GM23338 (cell line): Measurements from ENCODE around the gene NWD2. TPM values are rescaled to one million over a fixed set of nuclear protein-coding genes. Genes with fewer than 3 reads are reported as not detected.

Experiments used
- ATAC-seq: fragments of 200-7000 bp; cut with Tn5 transposase; 3 replicates; pipeline ENCODE4 v1.9.1; 2020
- DNase-seq: peaks from one replicate; pipeline ENCODE4 v3.0.0-alpha.2; 2015; ENCODE audit warnings: low spot score
- H2AFZ ChIP-seq: fragments of 200-600 bp; sonication (generic); 2 replicates; pipeline ENCODE4 v1.8.0; 2016; ENCODE audit warnings: antibody characterized with exemption, mild to moderate bottlenecking, moderate library complexity
- H3F3A ChIP-seq: fragments of 200-600 bp; sonication (generic); replicated peaks from 2 replicates; pipeline ENCODE4 v1.8.0; 2017; ENCODE audit warnings: antibody characterized with exemption, mixed run types, low read depth
- H3K27ac ChIP-seq: fragments of 200-600 bp; sonication (generic); 2 replicates; pipeline ENCODE4 v1.6.1; 2016; ENCODE audit warnings: low read depth
- H3K27me3 ChIP-seq: fragments of 200-600 bp; sonication (generic); 2 replicates; pipeline ENCODE4 v1.8.0; 2016; ENCODE audit warnings: mild to moderate bottlenecking, mixed run types, moderate library complexity; ENCODE audit not compliant: insufficient read depth
- H3K36me3 ChIP-seq: fragments of 200-600 bp; sonication (generic); 2 replicates; pipeline ENCODE4 v1.8.0; 2016; ENCODE audit warnings: mild to moderate bottlenecking; ENCODE audit not compliant: insufficient read depth
- H3K4me1 ChIP-seq: fragments of 200-600 bp; sonication (generic); 2 replicates; pipeline ENCODE4 v1.8.0; 2016; ENCODE audit warnings: mild to moderate bottlenecking, moderate library complexity; ENCODE audit not compliant: insufficient read depth
- H3K4me2 ChIP-seq: fragments of 200-600 bp; sonication (generic); 2 replicates; pipeline ENCODE4 v1.7.1; 2017; ENCODE audit warnings: mixed run types
- H3K4me3 ChIP-seq: fragments of 200-600 bp; sonication (generic); 2 replicates; pipeline ENCODE4 v1.6.1; 2016; ENCODE audit warnings: mixed run types
- H3K79me2 ChIP-seq: fragments of 200-600 bp; sonication (generic); replicated peaks from 2 replicates; pipeline ENCODE4 v1.8.0; 2017; ENCODE audit warnings: mild to moderate bottlenecking; ENCODE audit not compliant: insufficient read depth
- H3K9me2 ChIP-seq: fragments of 200-600 bp; sonication (generic); 2 replicates; pipeline ENCODE4 v1.8.0; 2017; ENCODE audit not compliant: insufficient read depth
- H4K20me1 ChIP-seq: fragments of 200-600 bp; sonication (generic); replicated peaks from 2 replicates; pipeline ENCODE4 v1.8.0; 2017; ENCODE audit warnings: mild to moderate bottlenecking; ENCODE audit not compliant: insufficient read depth
- H3K27ac Mint-ChIP-seq: 2 replicates; pipeline ENCODE4 v1.8.0; 2020; ENCODE audit warnings: inconsistent platforms, mild to moderate bottlenecking, moderate library complexity, mixed read lengths
- H3K27me3 Mint-ChIP-seq: 3 replicates; pipeline ENCODE4 v1.8.0; 2022; ENCODE audit warnings: low read depth, mild to moderate bottlenecking, moderate library complexity, mixed read lengths, inconsistent platforms; ENCODE audit not compliant: insufficient read depth, poor library complexity
- H3K36me3 Mint-ChIP-seq: 3 replicates; pipeline ENCODE4 v1.8.0; 2021; ENCODE audit warnings: low read depth, mild to moderate bottlenecking, inconsistent platforms, moderate library complexity, mixed read lengths
- H3K4me1 Mint-ChIP-seq: 3 replicates; pipeline ENCODE4 v1.8.0; 2020; ENCODE audit warnings: mild to moderate bottlenecking, inconsistent platforms, mixed read lengths
- H3K4me3 Mint-ChIP-seq: 3 replicates; pipeline ENCODE4 v1.8.0; 2021; ENCODE audit warnings: moderate library complexity, mild to moderate bottlenecking, inconsistent platforms, mixed read lengths
- H3K9me3 Mint-ChIP-seq: 3 replicates; pipeline ENCODE4 v1.8.0; 2020; ENCODE audit warnings: moderate library complexity, mild to moderate bottlenecking, inconsistent platforms, mixed read lengths
- EZH2 ChIP-seq: fragments of 200-600 bp; sonication (generic); IDR thresholded peaks from one replicate; pipeline ENCODE4 v1.8.0; 2017; ENCODE audit warnings: antibody characterized with exemption, mild to moderate bottlenecking, low read depth; ENCODE audit not compliant: unreplicated experiment
- EZH2phosphoT487 ChIP-seq: fragments of 200-600 bp; sonication (generic); IDR thresholded peaks from one replicate; pipeline ENCODE4 v1.8.1; 2018; ENCODE audit warnings: antibody characterized with exemption; ENCODE audit not compliant: unreplicated experiment
- POLR2AphosphoS5 ChIP-seq: IDR thresholded peaks from 2 replicates; pipeline ENCODE4 v1.6.1; 2016; ENCODE audit warnings: antibody characterized with exemption, low read depth
- STAT1 ChIP-seq: IDR thresholded peaks from one replicate; pipeline ENCODE4 v1.6.1; 2016; ENCODE audit warnings: antibody characterized with exemption; ENCODE audit not compliant: unreplicated experiment
- polyA plus RNA-seq: library from polyadenylated mRNA; unstranded; fragments of >200 nt; fragmentation: Nextera tagmentation; extraction: Ambion mirVana; gene quantifications from 2 replicates; pipeline ENCODE4 v1.2.1, GENCODE V29; 2016
- total RNA-seq: library from RNA; depleted of rRNA; stranded (reverse); fragments of >200 nt; shearing (Covaris generic); gene quantifications from 2 replicates; pipeline ENCODE4 v1.2.3, GENCODE V29; 2014
- TF ChIP-seq, protein P1 (sequence below): IDR thresholded peaks from one replicate; pipeline ENCODE4 v1.6.1; 2018; ENCODE audit warnings: antibody characterized with exemption; ENCODE audit not compliant: unreplicated experiment
- TF ChIP-seq, protein P2 (sequence below), 2 experiments: fragments of 200-600 bp in 1 of 2; sonication (generic) in 1 of 2; conservative IDR thresholded peaks; 2 replicates each; pipeline versions ENCODE4 v1.5.1 to v1.6.1; 2016 to 2017; ENCODE audit warnings: antibody characterized with exemption in 2 of 2, low read depth in 2 of 2, mild to moderate bottlenecking in 2 of 2, moderate library complexity in 1 of 2

Gene NWD2
- total and polyA plus RNA-seq, 2 experiments from 2014 or later, result 0.07 TPM; not detected in 1

DNA sequence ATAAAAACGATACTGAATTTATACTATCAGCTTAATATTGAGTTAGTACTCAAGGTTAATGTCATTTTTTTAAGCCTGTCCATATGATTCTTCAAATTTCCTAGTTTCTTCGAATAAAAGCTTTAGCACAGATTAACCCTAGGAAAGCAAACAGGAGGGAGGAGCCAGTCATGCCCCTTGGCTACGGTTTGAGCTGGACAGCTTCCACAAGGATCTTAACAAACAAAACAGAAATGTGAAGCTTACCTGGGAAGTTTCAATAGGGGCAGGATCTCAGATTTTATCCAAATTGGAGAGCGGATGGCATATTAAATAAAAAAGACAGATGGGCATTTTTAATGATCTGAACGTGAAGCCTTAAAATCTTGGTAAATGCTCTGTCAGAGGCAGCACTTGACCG is 2.3 kb downstream of the NWD2 start (continued):
- TF ChIP-seq, protein P1, sequence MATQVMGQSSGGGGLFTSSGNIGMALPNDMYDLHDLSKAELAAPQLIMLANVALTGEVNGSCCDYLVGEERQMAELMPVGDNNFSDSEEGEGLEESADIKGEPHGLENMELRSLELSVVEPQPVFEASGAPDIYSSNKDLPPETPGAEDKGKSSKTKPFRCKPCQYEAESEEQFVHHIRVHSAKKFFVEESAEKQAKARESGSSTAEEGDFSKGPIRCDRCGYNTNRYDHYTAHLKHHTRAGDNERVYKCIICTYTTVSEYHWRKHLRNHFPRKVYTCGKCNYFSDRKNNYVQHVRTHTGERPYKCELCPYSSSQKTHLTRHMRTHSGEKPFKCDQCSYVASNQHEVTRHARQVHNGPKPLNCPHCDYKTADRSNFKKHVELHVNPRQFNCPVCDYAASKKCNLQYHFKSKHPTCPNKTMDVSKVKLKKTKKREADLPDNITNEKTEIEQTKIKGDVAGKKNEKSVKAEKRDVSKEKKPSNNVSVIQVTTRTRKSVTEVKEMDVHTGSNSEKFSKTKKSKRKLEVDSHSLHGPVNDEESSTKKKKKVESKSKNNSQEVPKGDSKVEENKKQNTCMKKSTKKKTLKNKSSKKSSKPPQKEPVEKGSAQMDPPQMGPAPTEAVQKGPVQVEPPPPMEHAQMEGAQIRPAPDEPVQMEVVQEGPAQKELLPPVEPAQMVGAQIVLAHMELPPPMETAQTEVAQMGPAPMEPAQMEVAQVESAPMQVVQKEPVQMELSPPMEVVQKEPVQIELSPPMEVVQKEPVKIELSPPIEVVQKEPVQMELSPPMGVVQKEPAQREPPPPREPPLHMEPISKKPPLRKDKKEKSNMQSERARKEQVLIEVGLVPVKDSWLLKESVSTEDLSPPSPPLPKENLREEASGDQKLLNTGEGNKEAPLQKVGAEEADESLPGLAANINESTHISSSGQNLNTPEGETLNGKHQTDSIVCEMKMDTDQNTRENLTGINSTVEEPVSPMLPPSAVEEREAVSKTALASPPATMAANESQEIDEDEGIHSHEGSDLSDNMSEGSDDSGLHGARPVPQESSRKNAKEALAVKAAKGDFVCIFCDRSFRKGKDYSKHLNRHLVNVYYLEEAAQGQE, result no peak
- no peak for TF ChIP-seq EZH2

DNA sequence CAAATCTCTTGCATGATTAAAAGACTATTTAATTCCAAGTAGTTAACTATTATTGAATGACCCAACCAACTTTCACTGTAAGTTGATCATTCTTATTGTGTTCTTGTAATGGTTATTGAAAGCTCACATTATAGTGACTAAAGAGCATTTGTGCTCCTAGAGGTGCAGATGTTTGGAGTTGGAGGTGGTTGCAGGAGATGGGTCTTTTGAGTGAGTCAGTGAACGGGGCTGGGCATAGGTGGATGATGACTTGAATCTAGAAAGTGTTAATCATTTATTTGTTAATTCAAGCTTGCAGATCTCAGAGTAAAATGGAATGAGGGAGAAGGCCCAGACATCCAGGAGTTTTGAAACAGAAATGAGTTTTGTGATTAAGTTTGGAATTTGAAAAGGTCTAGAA is 13.7 kb downstream of the NWD2 start:
- Mint-ChIP-seq H3K27ac (no peak overlapping the region; the same call in 1 of the 2 replicates), H3K27me3 (no peaks in the 10 kb centered on the region), H3K4me3 (no peak overlapping the region), H3K9me3 (no peaks in the 10 kb centered on the region), H3K36me3 (no peaks in the 10 kb centered on the region), H3K4me1 (no peaks in the 10 kb centered on the region)
- no peak overlapping the region for H3K4me3 ChIP-seq
- no peaks in the 10 kb centered on the region for H3K27me3 ChIP-seq
- DNase-seq, result no peak
- TF ChIP-seq STAT1, result no peak
- TF ChIP-seq, protein P1, result no peak
- H3K4me1 ChIP-seq, result no peaks in the 10 kb centered on the region
- no peak overlapping the region for H2AFZ ChIP-seq
- ATAC-seq, result no peak
- H3F3A ChIP-seq, result no peaks in the 10 kb centered on the region
- peaks cover 10% of the 10 kb centered on the region; the same call in 1 of the 2 replicates for H3K9me2 ChIP-seq
- no peaks in the 10 kb centered on the region for H3K36me3 ChIP-seq
- H3K4me2 ChIP-seq, result no peak overlapping the region
- H3K27ac ChIP-seq, result no peak overlapping the region
- no peaks in the 10 kb centered on the region for H4K20me1 ChIP-seq
- no peaks in the 10 kb centered on the region for H3K79me2 ChIP-seq

DNA sequence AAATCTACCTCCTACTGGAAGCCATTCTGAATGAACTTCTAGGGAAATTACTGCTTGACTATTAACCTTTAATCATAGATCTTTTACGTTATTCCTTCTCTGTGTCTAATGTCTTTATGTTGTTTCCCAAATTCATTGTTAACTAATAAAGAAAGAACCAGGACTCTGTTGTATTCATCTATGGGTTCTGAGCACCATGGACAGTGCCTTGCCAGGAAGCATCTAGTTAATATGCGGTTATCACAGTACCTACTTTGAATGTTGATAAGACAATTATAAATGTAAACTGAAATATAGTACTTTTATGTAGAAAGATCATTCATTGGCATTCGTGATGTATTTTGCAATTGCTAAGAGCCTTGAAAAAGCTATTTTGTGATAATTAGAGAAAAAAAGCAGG is 23.8 kb downstream of the NWD2 start:
- H3K27me3 Mint-ChIP-seq, result peaks cover 1% of the 10 kb centered on the region
- Histone ChIP-seq H3K27me3 (no peaks in the 10 kb centered on the region), H3K4me1 (no peaks in the 10 kb centered on the region), H3F3A (no peaks in the 10 kb centered on the region), H3K27ac (no peak overlapping the region), H2AFZ (no peak overlapping the region), H3K36me3 (no peaks in the 10 kb centered on the region), H3K9me2 (no peaks in the 10 kb centered on the region), H3K79me2 (no peaks in the 10 kb centered on the region), H3K4me2 (no peak overlapping the region), H4K20me1 (no peaks in the 10 kb centered on the region), H3K4me3 (no peak overlapping the region)
- no peaks in the 10 kb centered on the region for H3K36me3 Mint-ChIP-seq
- no peak overlapping the region for H3K27ac Mint-ChIP-seq
- TF ChIP-seq POLR2AphosphoS5 (no peak), EZH2phosphoT487 (no peak)
- TF ChIP-seq, protein P1, result peak; percentile 72
- TF ChIP-seq, protein P2, sequence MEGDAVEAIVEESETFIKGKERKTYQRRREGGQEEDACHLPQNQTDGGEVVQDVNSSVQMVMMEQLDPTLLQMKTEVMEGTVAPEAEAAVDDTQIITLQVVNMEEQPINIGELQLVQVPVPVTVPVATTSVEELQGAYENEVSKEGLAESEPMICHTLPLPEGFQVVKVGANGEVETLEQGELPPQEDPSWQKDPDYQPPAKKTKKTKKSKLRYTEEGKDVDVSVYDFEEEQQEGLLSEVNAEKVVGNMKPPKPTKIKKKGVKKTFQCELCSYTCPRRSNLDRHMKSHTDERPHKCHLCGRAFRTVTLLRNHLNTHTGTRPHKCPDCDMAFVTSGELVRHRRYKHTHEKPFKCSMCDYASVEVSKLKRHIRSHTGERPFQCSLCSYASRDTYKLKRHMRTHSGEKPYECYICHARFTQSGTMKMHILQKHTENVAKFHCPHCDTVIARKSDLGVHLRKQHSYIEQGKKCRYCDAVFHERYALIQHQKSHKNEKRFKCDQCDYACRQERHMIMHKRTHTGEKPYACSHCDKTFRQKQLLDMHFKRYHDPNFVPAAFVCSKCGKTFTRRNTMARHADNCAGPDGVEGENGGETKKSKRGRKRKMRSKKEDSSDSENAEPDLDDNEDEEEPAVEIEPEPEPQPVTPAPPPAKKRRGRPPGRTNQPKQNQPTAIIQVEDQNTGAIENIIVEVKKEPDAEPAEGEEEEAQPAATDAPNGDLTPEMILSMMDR (conservative IDR thresholded peaks at IDR 0.05; ENCODE audit: low read depth in 2 of 2), result no peak
- DNase-seq (peak; percentile 8), ATAC-seq (no peak)
- no peak overlapping the region for H3K4me3 Mint-ChIP-seq
- H3K4me1 Mint-ChIP-seq, result no peaks in the 10 kb centered on the region
- no peaks in the 10 kb centered on the region for H3K9me3 Mint-ChIP-seq
